Psoas muscle (tissue), 8 donors: ENCODE data around the gene SMIM28. TPM values are rescaled to one million over a fixed set of nuclear protein-coding genes. Genes with fewer than 3 reads are reported as not detected.

Experiments used
- ATAC-seq, 4 donors: fragments of 200-7000 bp; cut with Tn5 transposase; one replicate each; pipeline ENCODE4 v1.9.1; 2020; ENCODE audit warnings: moderate library complexity in 3 of 4, mild to moderate bottlenecking in 2 of 4
- DNase-seq, 2 donors: peaks; one replicate each; pipeline ENCODE4 v3.0.0-alpha.2; 2020
- H3K27ac ChIP-seq: fragments of 200-600 bp; one replicate; pipeline ENCODE4 v1.8.0; 2022
- H3K27me3 ChIP-seq, 3 donors: fragments of 200-600 bp in 1 of 3; one replicate each; pipeline versions ENCODE4 v1.6.1 to v1.8.0; 2013 to 2022; ENCODE audit warnings: low read length in 2 of 3, mild to moderate bottlenecking in 2 of 3, moderate library complexity in 1 of 3; ENCODE audit not compliant: insufficient read depth in 3 of 3
- H3K36me3 ChIP-seq, 2 donors: fragments of 200-600 bp in 1 of 2; one replicate each; pipeline versions ENCODE4 v1.6.1 to v1.8.0; 2013 to 2022; ENCODE audit warnings: low read depth in 1 of 2, mild to moderate bottlenecking in 1 of 2, moderate library complexity in 1 of 2; ENCODE audit not compliant: insufficient read depth in 1 of 2
- H3K4me1 ChIP-seq: fragments of 200-600 bp; one replicate; pipeline ENCODE4 v1.8.0; 2022
- H3K4me3 ChIP-seq: fragments of 200-600 bp; one replicate; pipeline ENCODE4 v1.8.0; 2022; ENCODE audit warnings: mild to moderate bottlenecking
- H3K9me3 ChIP-seq: fragments of 200-600 bp; one replicate; pipeline ENCODE4 v1.8.0; 2022
- CTCF ChIP-seq: fragments of 200-600 bp; IDR thresholded peaks from one replicate; pipeline ENCODE4 v1.8.0; 2022; ENCODE audit warnings: antibody characterized with exemption
- WGBS, 3 donors: extraction: QIAGEN DNeasy Blood & Tissue Kit; methylation state at CpG; one replicate each; pipeline versions ENCODE4 v1.1.6 to v1.1.7; 2013; 5-methylcytosine and 5-hydroxymethylcytosine counted together
- intact Hi-C, 2 donors: fragments of 100-400 bp; cut with DNase I; formaldehyde crosslinking; loops; one replicate each; pipeline versions ENCODE4 v1.11.0 to v1.14.2; 2022
- polyA plus RNA-seq, 3 donors: library from polyadenylated mRNA; stranded (reverse); fragments of 200-250 nt; gene quantifications; one replicate each; pipeline ENCODE4 v1.2.3, GENCODE V29; 2013
- total RNA-seq, 4 donors: library from RNA; stranded (reverse); fragmentation: NEBNext Ultra II Directional in 2 of 4; extraction: Animal tissue kit (Norgen Biotek cat#: 25700) in 2 of 4; gene quantifications; one replicate each; pipeline versions ENCODE4 v1.2.1 to v1.2.4, GENCODE V29; 2021 to 2023
- donor health status: healthy with polysubstance abuse.
- donor health status: DM: no; HTN: no; CAD: no; lungs with moderate emphysema.
- donor health status: Bipolar disorder and iron deficiency.
- donor health status: healthy.
- donor health status: DM: yes; HTN: yes; CAD: no.
- donor health status: DM: no; HTN: no; CAD: no.
- donor health status: DM: no; HTN: no; CAD: no.
- donor health status: DM: yes; HTN: yes; CAD: no.

The SMIM28 gene
- total and polyA plus RNA-seq, 7 donors = not detected

GRCh38 chr6:138416206-138416605, 38.5 kb downstream of the SMIM28 start:
- WGBS, 3 donors = 83 to 91% (median 89%) methylated on average over 4 of the region's 4 CpGs
- Histone ChIP-seq H3K27ac (no peak overlapping the region), H3K36me3 (peaks cover 11 to 66% of the 10 kb centered on the region in 2 donors), H3K9me3 (no peaks in the 10 kb centered on the region), H3K27me3 (no peaks in the 10 kb centered on the region), H3K4me1 (peaks cover 2% of the 10 kb centered on the region), H3K4me3 (no peak overlapping the region)
- ATAC-seq (no peak), DNase-seq (no peak)
- TF ChIP-seq CTCF = no peak
- intact Hi-C loops = no loop called here

- Histone ChIP-seq H3K4me3 (no peak overlapping the region), H3K36me3 (peaks cover 11 to 52% of the 10 kb centered on the region in 2 donors), H3K27me3 (no peaks in the 10 kb centered on the region), H3K27ac (no peak overlapping the region), H3K9me3 (no peaks in the 10 kb centered on the region), H3K4me1 (no peaks in the 10 kb centered on the region)
- ATAC-seq = no peak
- intact Hi-C loops = no loop called here
- DNase-seq = no peak
- TF ChIP-seq CTCF = no peak
- WGBS, 3 donors = 90 to 98% (median 92%) methylated on average over 3 of the region's 3 CpGs
Observed at GRCh38 chr6:138417493-138418117, 39.9 kb downstream of the SMIM28 start.

GRCh38 chr6:138418118-138418742, 40.5 kb downstream of the SMIM28 start:
- Histone ChIP-seq H3K36me3 (peaks cover 8 to 46% of the 10 kb centered on the region in 2 donors), H3K27me3 (no peaks in the 10 kb centered on the region), H3K4me1 (no peaks in the 10 kb centered on the region), H3K27ac (no peak overlapping the region), H3K9me3 (no peaks in the 10 kb centered on the region), H3K4me3 (no peak overlapping the region)
- no peak for DNase-seq
- 94 to 100% (median 95%) methylated on average over 3 of the region's 3 CpGs for WGBS, 3 donors
- intact Hi-C loops = no loop called here
- TF ChIP-seq CTCF = no peak
- no peak for ATAC-seq

- peaks cover 3 to 37% of the 10 kb centered on the region in 2 donors for H3K36me3 ChIP-seq
- no peaks in the 10 kb centered on the region for H3K4me1 ChIP-seq
- no peaks in the 10 kb centered on the region for H3K27me3 ChIP-seq
- no peaks in the 10 kb centered on the region for H3K9me3 ChIP-seq
- H3K27ac ChIP-seq = no peak overlapping the region
- DNase-seq (no peak), ATAC-seq (no peak)
- intact Hi-C loops = loop anchor here in 1 of 2 donors (10.0 kb wide), 1 partner anchor 165 kb away; no protein-coding TSS in a partner anchor
- TF ChIP-seq CTCF = no peak
- WGBS, 3 donors = 96 to 100% (median 97%) methylated on average over 3 of the region's 3 CpGs
- no peak overlapping the region for H3K4me3 ChIP-seq
Observed at GRCh38 chr6:138419766-138420165, 42.1 kb downstream of the SMIM28 start.
